HUES48 (cell line): ENCODE measurements around the gene ITGAX.

ENCODE experiments used
- H3K27ac ChIP-seq: one replicate; pipeline ENCODE4 v1.7.0; 2013; ENCODE audit warnings: low read depth, low read length, inconsistent platforms
- H3K27me3 ChIP-seq: 2 replicates; pipeline ENCODE4 v1.6.1; 2013; ENCODE audit warnings: mild to moderate bottlenecking, low read length; ENCODE audit not compliant: control insufficient read depth, insufficient read depth
- H3K36me3 ChIP-seq: 2 replicates; pipeline ENCODE4 v1.6.1; 2013; ENCODE audit warnings: low read length; ENCODE audit not compliant: control insufficient read depth, insufficient read depth
- H3K4me1 ChIP-seq: 2 replicates; pipeline ENCODE4 v1.6.1; 2013; ENCODE audit warnings: mild to moderate bottlenecking, low read length; ENCODE audit not compliant: control insufficient read depth, insufficient read depth
- H3K4me3 ChIP-seq: 2 replicates; pipeline ENCODE4 v1.5.1; 2013; ENCODE audit warnings: mild to moderate bottlenecking, low read depth, low read length
- H3K9ac ChIP-seq: 2 replicates; pipeline ENCODE4 v1.6.1; 2013; ENCODE audit warnings: mild to moderate bottlenecking, low read depth, low read length, moderate library complexity
- H3K9me3 ChIP-seq: 2 replicates; pipeline ENCODE4 v1.6.1; 2013; ENCODE audit warnings: low read length; ENCODE audit not compliant: control insufficient read depth, insufficient read depth

Gene ITGAX

DNA sequence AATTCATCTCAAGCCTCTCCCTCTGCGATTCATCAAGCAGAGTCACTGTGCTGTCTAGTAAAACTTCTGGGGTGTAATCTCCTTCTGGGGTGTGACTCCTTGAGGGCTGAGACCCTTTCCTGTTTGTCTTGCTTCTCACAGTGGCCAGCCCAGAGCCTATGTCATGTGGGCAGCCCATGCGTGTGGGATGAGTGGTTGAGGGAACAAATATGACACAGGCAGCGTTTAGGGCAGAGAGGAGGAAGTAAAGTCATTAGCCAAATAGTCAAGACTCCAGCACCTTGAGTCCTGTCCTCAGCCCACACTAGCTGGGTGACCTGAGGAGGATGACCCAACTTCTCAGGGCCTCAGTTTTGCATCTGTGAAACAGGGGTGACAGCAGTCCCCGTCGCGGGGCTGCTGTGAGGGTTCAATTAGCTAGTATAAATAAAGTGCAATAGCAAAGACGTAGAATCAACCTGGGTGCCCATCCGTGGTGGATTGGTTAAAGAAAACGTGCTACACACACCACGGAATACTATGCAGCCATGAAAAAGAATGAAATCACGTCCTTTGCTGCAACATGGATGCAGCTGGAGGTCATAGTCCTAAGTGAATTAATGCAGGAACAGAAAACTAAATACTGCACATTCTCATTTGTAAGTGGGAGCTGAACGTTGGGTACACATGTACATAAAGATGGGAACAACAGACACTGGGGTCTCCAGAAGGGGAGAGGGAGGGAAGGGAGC is 4.5 kb upstream of the ITGAX start:
- Histone ChIP-seq H3K27ac (no peak overlapping the region), H3K4me1 (no peaks in the 10 kb centered on the region)

DNA sequence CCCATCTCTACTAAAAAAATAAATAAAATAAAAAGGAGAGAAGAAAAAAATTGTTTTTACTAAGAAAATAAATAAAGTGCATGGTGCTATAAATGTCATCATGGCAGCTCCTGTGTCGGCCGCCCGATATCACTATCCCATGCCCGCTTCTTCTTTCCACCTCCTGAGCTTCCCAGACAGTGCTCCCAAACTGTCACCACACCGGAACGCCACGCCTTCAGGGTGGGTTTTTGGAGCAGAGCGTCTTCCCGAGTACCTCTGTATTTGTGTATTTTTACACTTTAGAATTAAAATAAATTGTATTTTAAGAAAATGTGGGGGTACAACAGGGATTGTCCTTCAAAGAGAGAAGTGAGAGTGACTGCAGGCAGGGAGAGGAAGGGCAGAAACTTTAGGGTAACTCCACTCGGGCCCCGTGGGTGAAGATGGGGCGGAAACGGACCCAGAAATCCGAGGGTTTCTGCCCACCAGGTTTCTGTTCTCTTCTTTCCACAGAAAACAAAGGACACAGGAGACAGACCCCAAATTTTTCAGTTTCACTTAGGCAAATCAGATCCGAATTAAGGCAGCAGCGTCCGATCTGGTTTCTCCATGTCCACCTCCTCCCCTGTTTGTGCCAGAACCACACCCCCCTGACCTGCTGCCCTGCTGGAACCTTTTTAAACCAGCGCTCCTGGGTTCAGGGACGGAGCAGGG is 3.6 kb upstream of the ITGAX start:
- H3K4me1 ChIP-seq, result no peaks in the 10 kb centered on the region
- no peak overlapping the region for H3K27ac ChIP-seq
- H3K4me3 ChIP-seq, result no peak overlapping the region
- H3K36me3 ChIP-seq, result no peaks in the 10 kb centered on the region
- no peaks in the 10 kb centered on the region for H3K9me3 ChIP-seq
- H3K27me3 ChIP-seq, result no peaks in the 10 kb centered on the region
- no peak overlapping the region for H3K9ac ChIP-seq

More for the DNA sequence above, 4.5 kb upstream of the ITGAX start:
- H3K27me3 ChIP-seq, result no peaks in the 10 kb centered on the region
- no peaks in the 10 kb centered on the region for H3K36me3 ChIP-seq
- H3K4me3 ChIP-seq, result no peak overlapping the region
- no peak overlapping the region for H3K9ac ChIP-seq
- no peaks in the 10 kb centered on the region for H3K9me3 ChIP-seq

DNA sequence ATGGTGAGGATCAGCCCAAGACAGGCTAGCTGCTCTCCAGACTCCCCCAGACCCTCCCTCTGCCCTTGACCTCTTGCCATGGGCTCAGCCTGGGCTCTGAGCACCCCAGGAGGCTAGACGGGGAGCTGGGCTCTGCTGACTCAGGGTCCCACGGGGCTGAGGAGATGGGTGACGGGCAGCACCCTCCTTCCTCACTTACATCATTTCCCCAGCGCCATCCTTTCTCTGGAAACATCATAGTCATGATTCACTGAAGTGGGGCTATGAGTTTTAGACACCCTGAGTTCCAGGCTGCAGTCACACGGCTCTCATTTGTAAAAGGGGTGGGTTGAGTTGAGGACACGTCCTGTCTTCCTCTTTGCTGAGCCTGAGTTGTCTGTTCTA is 3.0 kb upstream of the ITGAX start:
- Histone ChIP-seq H3K27ac (no peak overlapping the region), H3K9ac (no peak overlapping the region), H3K27me3 (no peaks in the 10 kb centered on the region), H3K9me3 (no peaks in the 10 kb centered on the region), H3K36me3 (no peaks in the 10 kb centered on the region), H3K4me1 (no peaks in the 10 kb centered on the region), H3K4me3 (no peak overlapping the region)

DNA sequence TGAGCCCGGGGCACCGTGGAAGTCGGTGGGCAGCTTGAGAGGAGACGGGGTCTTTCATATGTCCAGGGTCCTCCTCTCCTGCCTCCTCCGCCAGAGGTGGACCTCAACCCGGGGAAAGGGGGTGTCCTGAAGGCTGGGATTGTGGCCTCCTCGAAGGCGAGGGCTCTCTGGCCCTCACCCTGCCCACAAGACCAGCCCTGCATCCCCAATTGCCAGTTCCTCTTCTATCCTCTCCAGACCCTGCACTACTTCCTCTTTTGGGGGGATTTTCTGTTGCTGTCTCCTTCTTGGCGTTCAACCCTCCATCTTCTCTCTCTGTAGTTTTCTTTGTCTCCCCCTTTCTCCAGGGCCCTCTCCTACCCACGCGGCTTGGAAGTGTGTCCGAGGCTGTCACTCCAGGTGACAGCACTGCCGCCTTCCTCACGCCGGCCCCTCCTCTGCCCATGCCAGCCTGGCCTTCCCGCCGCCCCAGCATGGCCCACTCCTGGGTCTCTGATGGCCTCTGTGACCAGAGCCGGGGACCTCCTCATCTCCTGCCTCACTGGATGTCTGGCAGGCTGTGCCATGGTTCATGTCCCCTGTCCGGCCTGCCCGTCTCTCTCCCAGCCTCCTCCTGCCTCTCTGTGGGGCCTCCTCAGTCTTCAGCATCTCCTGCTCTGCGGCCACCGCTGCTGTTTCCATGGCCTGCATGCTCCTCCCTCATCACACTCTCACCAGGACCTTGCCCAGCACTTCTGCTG is 2.4 kb upstream of the ITGAX start:
- Histone ChIP-seq H3K4me1 (no peaks in the 10 kb centered on the region), H3K36me3 (no peaks in the 10 kb centered on the region), H3K27me3 (no peaks in the 10 kb centered on the region), H3K9ac (no peak overlapping the region), H3K4me3 (no peak overlapping the region), H3K27ac (no peak overlapping the region), H3K9me3 (no peaks in the 10 kb centered on the region)

DNA sequence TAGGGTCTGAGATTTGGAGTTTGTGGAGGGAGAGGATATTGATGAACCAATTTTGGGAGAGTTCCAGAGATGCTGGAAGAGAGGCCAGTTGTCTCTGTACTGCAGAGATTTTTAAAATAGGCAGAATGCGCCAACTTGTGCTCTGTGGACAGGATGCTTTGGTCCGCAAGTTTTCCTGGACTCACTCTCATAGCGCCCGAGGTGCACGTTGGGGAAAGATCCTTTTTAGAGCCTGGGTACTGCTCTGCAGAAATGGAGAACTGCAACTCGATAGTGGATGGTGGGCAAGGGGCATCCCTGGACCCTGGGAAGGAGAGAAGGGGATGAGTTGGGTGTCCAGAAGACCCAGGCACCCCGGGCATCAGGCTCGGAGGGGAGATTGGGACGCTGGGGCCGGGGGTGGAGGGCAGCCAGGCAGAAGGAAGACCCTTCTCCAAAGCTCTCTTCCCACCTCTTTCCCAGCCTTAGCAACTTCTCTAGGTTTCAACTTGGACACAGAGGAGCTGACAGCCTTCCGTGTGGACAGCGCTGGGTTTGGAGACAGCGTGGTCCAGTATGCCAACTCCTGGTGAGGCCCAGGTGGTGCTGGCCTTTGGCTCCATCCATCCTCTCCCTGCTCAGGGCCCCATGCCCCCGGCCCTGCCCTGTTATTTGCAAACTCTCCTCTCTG is 590 bp downstream of the ITGAX start:
- no peaks in the 10 kb centered on the region for H3K27me3 ChIP-seq
- H3K4me3 ChIP-seq, result no peak overlapping the region

DNA sequence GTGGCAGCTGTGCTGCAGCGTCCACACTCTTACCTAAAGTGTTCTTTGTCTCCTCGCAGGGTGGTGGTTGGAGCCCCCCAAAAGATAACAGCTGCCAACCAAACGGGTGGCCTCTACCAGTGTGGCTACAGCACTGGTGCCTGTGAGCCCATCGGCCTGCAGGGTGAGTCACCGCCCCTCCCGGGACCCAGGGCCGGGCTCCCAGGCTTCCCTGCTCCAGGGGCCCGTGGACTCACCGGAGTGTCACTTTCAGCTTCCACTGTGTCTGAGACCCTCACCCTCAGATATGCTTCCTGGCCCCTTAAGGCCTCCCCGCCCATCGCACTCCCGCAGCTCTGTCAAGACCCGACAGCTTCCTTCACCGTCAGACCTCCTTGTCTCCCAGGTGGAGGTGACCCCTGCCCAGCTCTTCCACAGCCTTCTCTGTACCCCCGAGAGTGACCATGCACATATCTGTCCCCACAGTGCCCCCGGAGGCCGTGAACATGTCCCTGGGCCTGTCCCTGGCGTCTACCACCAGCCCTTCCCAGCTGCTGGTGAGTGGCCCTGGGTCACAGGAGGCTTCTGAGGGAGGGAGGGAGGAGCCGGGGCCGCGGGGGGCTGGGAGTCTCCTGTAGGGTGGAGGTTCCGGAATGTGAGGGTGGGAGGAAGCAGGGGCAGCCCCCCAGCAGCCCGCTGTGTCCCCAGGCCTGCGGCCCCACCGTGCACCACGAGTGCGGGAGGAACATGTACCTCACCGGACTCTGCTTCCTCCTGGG is 1.8 kb downstream of the ITGAX start:
- H3K9me3 ChIP-seq, result no peaks in the 10 kb centered on the region
- no peaks in the 10 kb centered on the region for H3K4me1 ChIP-seq
- H3K27ac ChIP-seq, result no peak overlapping the region
- H3K9ac ChIP-seq, result no peak overlapping the region
- no peaks in the 10 kb centered on the region for H3K27me3 ChIP-seq
- no peak overlapping the region for H3K4me3 ChIP-seq
- H3K36me3 ChIP-seq, result no peaks in the 10 kb centered on the region

More for the DNA sequence above, 590 bp downstream of the ITGAX start:
- Histone ChIP-seq H3K9ac (no peak overlapping the region), H3K4me1 (no peaks in the 10 kb centered on the region), H3K9me3 (no peaks in the 10 kb centered on the region), H3K27ac (no peak overlapping the region), H3K36me3 (no peaks in the 10 kb centered on the region)

DNA sequence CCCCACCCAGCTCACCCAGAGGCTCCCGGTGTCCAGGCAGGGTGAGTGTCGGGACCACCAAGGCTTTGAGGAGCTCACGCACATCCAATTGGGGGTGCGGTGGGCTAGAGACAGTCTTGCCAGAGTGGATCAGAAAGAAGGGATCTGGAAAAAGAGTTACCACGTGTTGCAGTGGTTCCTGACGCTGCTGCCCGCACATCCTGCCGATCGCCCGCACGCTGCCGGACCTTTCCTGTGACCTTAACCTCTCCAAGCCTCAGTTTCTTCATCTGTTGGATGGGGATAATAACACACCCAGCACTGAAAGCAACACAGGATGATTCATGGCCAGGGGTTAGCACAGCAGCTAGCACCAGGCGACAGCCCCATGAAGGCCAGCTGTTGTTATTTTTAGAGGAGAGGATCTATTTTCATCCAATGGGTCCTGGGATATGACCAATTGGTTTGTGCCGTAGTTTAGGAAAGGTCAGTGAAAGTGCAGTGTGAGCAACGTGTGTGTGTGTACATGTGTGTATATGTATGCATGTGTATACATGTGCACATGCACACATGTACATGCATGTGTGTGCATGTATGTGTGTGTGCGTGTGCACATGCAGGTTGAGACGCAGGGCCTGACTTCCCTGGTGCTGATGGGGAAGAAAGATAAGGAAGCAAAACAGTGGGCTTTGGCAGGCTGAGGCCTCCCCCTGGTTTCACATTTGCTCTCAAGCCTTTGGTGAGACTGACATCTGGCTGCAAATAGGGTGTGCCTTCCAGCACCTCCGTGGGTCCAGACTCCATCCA is 2.5 kb downstream of the ITGAX start:
- no peaks in the 10 kb centered on the region for H3K27me3 ChIP-seq
- no peaks in the 10 kb centered on the region for H3K4me1 ChIP-seq
- no peak overlapping the region for H3K4me3 ChIP-seq
- no peak overlapping the region for H3K27ac ChIP-seq
- H3K36me3 ChIP-seq, result no peaks in the 10 kb centered on the region
- H3K9me3 ChIP-seq, result no peaks in the 10 kb centered on the region
- H3K9ac ChIP-seq, result no peak overlapping the region

DNA sequence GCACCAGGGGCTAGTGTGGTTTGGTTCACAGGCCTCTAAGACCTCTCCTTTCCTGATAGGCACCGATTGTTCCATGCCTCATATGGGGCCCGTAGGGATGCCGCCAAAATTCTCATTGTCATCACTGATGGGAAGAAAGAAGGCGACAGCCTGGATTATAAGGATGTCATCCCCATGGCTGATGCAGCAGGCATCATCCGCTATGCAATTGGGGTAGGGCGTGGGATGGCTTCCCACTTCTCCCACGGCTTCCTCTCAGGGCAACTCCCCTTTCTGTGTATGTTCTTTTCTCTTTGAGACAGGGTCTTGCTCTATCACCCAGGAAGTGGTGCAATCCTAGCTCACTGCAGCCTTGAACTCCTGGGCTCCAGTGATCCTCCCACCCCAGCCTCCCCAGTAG is 5.3 kb downstream of the ITGAX start:
- H3K4me1 ChIP-seq, result no peaks in the 10 kb centered on the region
- no peak overlapping the region for H3K9ac ChIP-seq
- no peak overlapping the region for H3K4me3 ChIP-seq
- H3K27me3 ChIP-seq, result no peaks in the 10 kb centered on the region
- H3K9me3 ChIP-seq, result no peaks in the 10 kb centered on the region
- no peaks in the 10 kb centered on the region for H3K36me3 ChIP-seq
- no peak overlapping the region for H3K27ac ChIP-seq

DNA sequence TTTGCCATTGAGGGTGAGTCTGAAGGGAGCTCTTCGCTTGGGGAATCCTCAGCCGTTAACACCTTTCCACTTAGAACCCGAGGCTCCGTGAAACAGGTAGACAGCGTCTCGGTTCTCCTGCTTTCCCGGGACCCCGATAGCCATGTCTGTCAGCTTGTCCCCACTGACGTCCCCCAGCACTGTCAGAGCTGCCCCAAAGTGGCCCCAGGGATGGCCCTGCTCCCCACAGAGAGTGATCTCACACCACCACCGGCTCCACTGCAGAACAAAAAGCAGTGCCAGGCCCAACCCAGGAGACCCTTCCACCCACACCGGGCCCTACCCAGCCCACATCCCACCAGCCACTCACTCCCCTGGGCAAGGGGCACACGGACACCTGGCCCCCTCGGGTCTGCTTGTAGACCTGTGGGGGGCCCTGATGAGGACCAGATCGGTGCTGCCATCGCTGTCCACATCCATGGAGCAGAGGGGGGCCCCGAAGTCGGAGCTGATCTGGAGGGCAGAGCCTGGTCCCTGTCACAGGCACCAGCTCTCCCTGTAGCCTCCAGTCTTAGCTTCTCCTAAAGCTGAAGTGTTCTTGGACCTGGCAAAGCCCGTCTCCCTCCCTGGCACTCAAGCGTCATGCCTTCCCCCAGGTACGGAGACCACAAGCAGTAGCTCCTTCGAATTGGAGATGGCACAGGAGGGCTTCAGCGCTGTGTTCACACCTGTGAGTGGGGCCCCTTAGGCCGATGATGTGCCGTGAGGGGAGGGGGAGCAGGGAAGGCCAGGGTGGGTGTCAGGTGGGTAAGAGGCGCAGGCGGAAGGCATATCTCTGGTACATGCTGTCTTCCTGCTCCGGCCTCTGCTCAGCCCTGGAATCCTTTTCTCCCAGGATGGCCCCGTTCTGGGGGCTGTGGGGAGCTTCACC is 6.5 kb downstream of the ITGAX start:
- H3K27ac ChIP-seq, result no peak overlapping the region
- H3K9ac ChIP-seq, result no peak overlapping the region
- H3K4me3 ChIP-seq, result no peak overlapping the region
- H3K9me3 ChIP-seq, result no peaks in the 10 kb centered on the region
- H3K27me3 ChIP-seq, result no peaks in the 10 kb centered on the region
- no peaks in the 10 kb centered on the region for H3K4me1 ChIP-seq
- H3K36me3 ChIP-seq, result no peaks in the 10 kb centered on the region
